SU-DHL-6 (cell line): ENCODE data around the gene TMEM196.

Experiments used
- H2AFZ ChIP-seq: fragments of 200-600 bp; sonication (generic); 2 replicates; pipeline ENCODE4 v1.6.1; 2014; ENCODE audit warnings: low read depth, mild to moderate bottlenecking, moderate library complexity, mixed read lengths, antibody characterized with exemption, low read length; ENCODE audit not compliant: severe bottlenecking
- H3F3A ChIP-seq: fragments of 200-600 bp; shearing (Covaris generic); 2 replicates; pipeline ENCODE4 v1.6.0; 2016; ENCODE audit warnings: antibody characterized with exemption, mild to moderate bottlenecking; ENCODE audit not compliant: insufficient read depth
- H3K27ac ChIP-seq: fragments of 200-600 bp; sonication (generic); 2 replicates; pipeline ENCODE4 v1.5.1; 2016; ENCODE audit warnings: low read depth, mild to moderate bottlenecking, low read length, moderate library complexity, mixed read lengths
- H3K27me3 ChIP-seq: fragments of 200-600 bp; sonication (generic), shearing (Covaris generic); 2 replicates; pipeline ENCODE4 v1.6.0; 2014; ENCODE audit warnings: mild to moderate bottlenecking, low read length
- H3K36me3 ChIP-seq: fragments of 200-600 bp; sonication (generic); 2 replicates; pipeline ENCODE4 v1.6.1; 2014; ENCODE audit warnings: mild to moderate bottlenecking, low read length, mixed read lengths
- H3K4me2 ChIP-seq: fragments of 300-600, 200-600 bp; shearing (Covaris generic), sonication (generic); 2 replicates; pipeline ENCODE4 v1.6.0; 2014; ENCODE audit warnings: low read length, low read depth, mild to moderate bottlenecking; ENCODE audit not compliant: poor library complexity, severe bottlenecking
- H3K4me3 ChIP-seq: fragments of 200-600 bp; sonication (generic); 2 replicates; pipeline ENCODE4 v1.5.1; 2014; ENCODE audit warnings: antibody characterized with exemption, low read length, mild to moderate bottlenecking, mixed read lengths; ENCODE audit not compliant: insufficient read depth, poor library complexity, severe bottlenecking
- H3K79me2 ChIP-seq: fragments of 200-600 bp; sonication (generic); 2 replicates; pipeline ENCODE4 v1.6.1; 2014; ENCODE audit warnings: mild to moderate bottlenecking, low read length, moderate library complexity; ENCODE audit not compliant: insufficient read depth
- H3K9ac ChIP-seq: fragments of 200-600 bp; sonication (generic); 2 replicates; pipeline ENCODE4 v1.7.0; 2014; ENCODE audit warnings: mild to moderate bottlenecking, low read length
- H3K9me2 ChIP-seq: fragments of 200-600 bp; sonication (generic); replicated peaks from 2 replicates; pipeline ENCODE4 v1.6.1; 2014; ENCODE audit warnings: low read length; ENCODE audit not compliant: insufficient read depth
- H3K9me3 ChIP-seq: fragments of 200-600 bp; sonication (generic); 2 replicates; pipeline ENCODE4 v1.6.1; 2014; ENCODE audit warnings: low read length, mixed read lengths; ENCODE audit not compliant: insufficient read depth
- H4K20me1 ChIP-seq: fragments of 200-600 bp; sonication (generic); 2 replicates; pipeline ENCODE4 v1.6.1; 2014; ENCODE audit warnings: low read depth, mild to moderate bottlenecking, antibody characterized with exemption, low read length, moderate library complexity, mixed read lengths
- CTCF ChIP-seq: fragments of 200-600 bp; sonication (generic); IDR thresholded peaks from one replicate; pipeline ENCODE4 v1.5.1; 2017; ENCODE audit warnings: antibody characterized with exemption, mild to moderate bottlenecking, low read length, moderate library complexity; ENCODE audit not compliant: insufficient read depth, poor library complexity, severe bottlenecking
- EZH2phosphoT487 ChIP-seq: fragments of 200-600 bp; sonication (generic), shearing (Covaris generic); conservative IDR thresholded peaks from 2 replicates; pipeline ENCODE4 v1.6.1; 2018; ENCODE audit warnings: mild to moderate bottlenecking, antibody characterized with exemption, low read length, moderate library complexity, mixed read lengths

Gene TMEM196

GRCh38 chr7:19749658-19750057 lies 23.8 kb downstream of the TMEM196 start:
- no peak for TF ChIP-seq EZH2phosphoT487
- TF ChIP-seq CTCF, result no peak

DNA sequence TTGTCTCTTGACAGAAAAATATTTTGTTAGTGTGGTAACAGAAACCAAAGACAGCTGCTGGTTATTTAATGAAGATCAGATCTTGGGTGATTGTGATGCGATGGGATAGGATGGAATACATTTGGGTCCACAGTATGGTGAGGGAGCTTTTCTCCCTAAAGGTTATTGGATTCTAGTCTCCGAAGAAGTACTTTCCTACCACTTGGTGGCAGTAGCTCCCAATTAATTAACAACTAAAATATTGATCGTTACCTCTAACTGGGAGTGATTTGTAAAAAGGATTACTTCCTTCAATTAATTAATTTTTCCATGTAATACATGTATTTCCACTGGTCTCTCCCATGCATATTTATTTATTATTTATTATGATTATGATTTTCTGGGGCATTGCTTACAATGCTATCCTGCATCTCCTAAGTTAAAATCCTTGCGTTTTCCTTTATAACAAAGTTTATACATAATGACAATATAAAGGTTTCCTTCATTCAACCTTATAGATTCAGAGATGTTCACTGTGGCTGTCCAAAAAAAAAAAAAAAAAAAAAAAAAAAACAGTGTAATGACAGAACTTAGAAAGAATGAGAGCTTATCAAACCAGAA lies 25.6 kb downstream of the TMEM196 start:
- Histone ChIP-seq H2AFZ (no peak overlapping the region), H3K4me3 (no peak overlapping the region), H3F3A (no peaks in the 10 kb centered on the region), H3K27ac (no peak overlapping the region), H3K9ac (no peak overlapping the region), H3K4me2 (no peak overlapping the region), H4K20me1 (no peaks in the 10 kb centered on the region), H3K9me2 (no peaks in the 10 kb centered on the region), H3K9me3 (no peaks in the 10 kb centered on the region), H3K27me3 (no peaks in the 10 kb centered on the region), H3K79me2 (no peaks in the 10 kb centered on the region), H3K36me3 (no peaks in the 10 kb centered on the region)
- peak; percentile 51 for TF ChIP-seq CTCF
- no peak for TF ChIP-seq EZH2phosphoT487

More at GRCh38 chr7:19749658-19750057, 23.8 kb downstream of the TMEM196 start:
- H3K4me2 ChIP-seq, result no peak overlapping the region
- no peaks in the 10 kb centered on the region for H3K9me3 ChIP-seq
- no peak overlapping the region for H3K27ac ChIP-seq
- no peaks in the 10 kb centered on the region for H3F3A ChIP-seq
- H4K20me1 ChIP-seq, result no peaks in the 10 kb centered on the region
- H3K79me2 ChIP-seq, result no peaks in the 10 kb centered on the region
- H3K4me3 ChIP-seq, result no peak overlapping the region
- H3K36me3 ChIP-seq, result no peaks in the 10 kb centered on the region
- H2AFZ ChIP-seq, result no peak overlapping the region
- H3K9me2 ChIP-seq, result no peaks in the 10 kb centered on the region
- H3K9ac ChIP-seq, result no peak overlapping the region
- no peaks in the 10 kb centered on the region for H3K27me3 ChIP-seq

DNA sequence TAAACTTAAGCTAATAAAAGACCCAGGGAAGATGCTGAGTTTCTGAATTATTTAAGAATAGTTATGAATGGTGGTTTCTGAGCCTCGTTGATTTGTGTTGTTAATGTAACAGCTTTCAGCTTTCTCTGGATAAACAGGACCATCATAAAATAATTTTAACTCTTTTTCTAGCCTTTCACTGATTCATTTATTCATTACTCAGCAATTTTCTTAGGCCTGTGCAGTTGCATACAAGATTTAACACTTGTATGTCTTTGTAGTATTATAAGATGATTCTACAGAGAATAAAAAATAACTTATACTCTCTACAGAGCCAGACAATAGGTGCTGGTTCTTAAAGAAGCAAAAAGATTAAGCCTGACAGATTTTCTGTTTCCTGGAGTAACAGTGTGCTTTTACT lies 29.3 kb downstream of the TMEM196 start:
- no peak overlapping the region for H2AFZ ChIP-seq
- H3K4me3 ChIP-seq, result no peak overlapping the region
- TF ChIP-seq EZH2phosphoT487 (no peak), CTCF (no peak)

More for the DNA sequence above, 29.3 kb downstream of the TMEM196 start:
- Histone ChIP-seq H3K27ac (no peak overlapping the region), H3K36me3 (no peaks in the 10 kb centered on the region), H3F3A (no peaks in the 10 kb centered on the region), H4K20me1 (no peaks in the 10 kb centered on the region), H3K4me2 (no peak overlapping the region), H3K27me3 (no peaks in the 10 kb centered on the region), H3K9me3 (no peaks in the 10 kb centered on the region), H3K79me2 (no peaks in the 10 kb centered on the region), H3K9ac (no peak overlapping the region), H3K9me2 (no peaks in the 10 kb centered on the region)
